Gastroesophageal sphincter (tissue), 4 donors: Measurements from ENCODE around the gene CBR3. TPM values are rescaled to one million over a fixed set of nuclear protein-coding genes. Genes with fewer than 3 reads are reported as not detected.

Experiments used
- ATAC-seq: fragments of 150-250 bp; one replicate; pipeline ENCODE4 v1.9.1; 2016; ENCODE audit warnings: mild to moderate bottlenecking, moderate library complexity
- H3K27ac ChIP-seq, 4 donors: fragments of 200-600 bp; sonication (generic) in 3 of 4; 1 replicate in 3 of 4; 2 replicates in 1 of 4; pipeline ENCODE4 v1.5.1; 2016 to 2019
- H3K27me3 ChIP-seq: fragments of 200-600 bp; sonication (generic); one replicate; pipeline ENCODE4 v1.5.1; 2019
- H3K36me3 ChIP-seq, 2 donors: fragments of 200-600 bp; sonication (generic); one replicate each; pipeline ENCODE4 v1.5.1; 2019; ENCODE audit warnings: control low read depth in 1 of 2
- H3K4me1 ChIP-seq, 3 donors: fragments of 200-600 bp; sonication (generic); 1 replicate in 2 of 3; 2 replicates in 1 of 3; pipeline ENCODE4 v1.5.1; 2016 to 2019; ENCODE audit warnings: control low read depth in 2 of 3
- H3K4me3 ChIP-seq, 2 donors: fragments of 200-600 bp; sonication (generic); one replicate each; pipeline ENCODE4 v1.5.1; 2019; ENCODE audit warnings: mild to moderate bottlenecking in 1 of 2, moderate library complexity in 1 of 2
- H3K9me3 ChIP-seq, 3 donors: fragments of 200-600 bp; sonication (generic); one replicate each; pipeline ENCODE4 v1.5.1; 2017 to 2019; ENCODE audit warnings: control low read depth in 2 of 3
- CTCF ChIP-seq, 4 experiments: fragments of 200-600 bp in 2 of 4; fragments of 450-650 bp in 2 of 4; sonication (generic) in 1 of 4; IDR thresholded peaks; one replicate each; pipeline ENCODE4 v1.5.1; 2017 to 2019; ENCODE audit warnings: antibody characterized with exemption in 4 of 4, mild to moderate bottlenecking in 2 of 4, moderate library complexity in 2 of 4
- EP300 ChIP-seq: sonication (generic); formaldehyde crosslinking; IDR thresholded peaks from one replicate; pipeline ENCODE4 v1.6.1; 2017; ENCODE audit warnings: antibody characterized with exemption, mild to moderate bottlenecking
- POLR2A ChIP-seq, 2 donors: fragments of 450-650 bp; IDR thresholded peaks; one replicate each; pipeline ENCODE4 v1.6.1; 2017; ENCODE audit warnings: antibody characterized with exemption in 2 of 2, mild to moderate bottlenecking in 2 of 2, moderate library complexity in 1 of 2
- POLR2AphosphoS5 ChIP-seq: sonication (generic); formaldehyde crosslinking; IDR thresholded peaks from one replicate; pipeline ENCODE4 v1.6.1; 2017; ENCODE audit warnings: antibody characterized with exemption
- WGBS, 2 donors: methylation state at CpG; one replicate each; pipeline ENCODE4 v1.1.5; 2018; ENCODE audit warnings: low coverage in 1 of 2; 5-methylcytosine and 5-hydroxymethylcytosine counted together
- total RNA-seq, 4 donors: library from RNA; depleted of rRNA; stranded (reverse); fragments of >200 nt; gene quantifications; one replicate each; pipeline ENCODE4 v1.1.0, GENCODE V29; 2016

The CBR3 gene
- total RNA-seq, 4 donors from 2014 or later: 9.6 to 20.9 (median 14.0) TPM

GRCh38 chr21:36145259-36145658, 10.4 kb downstream of the CBR3 start:
- Histone ChIP-seq H3K4me1 (peaks cover 0 to 16% (median 6%) of the 10 kb centered on the region in 3 donors), H3K27ac (no peak overlapping the region), H3K27me3 (no peaks in the 10 kb centered on the region), H3K4me3 (no peak overlapping the region), H3K9me3 (no peaks in the 10 kb centered on the region), H3K36me3 (peaks cover 0 to 27% of the 10 kb centered on the region in 2 donors)
- WGBS, 2 donors: 77 to 86% methylated on average over 1 to 3 of the region's 3 CpGs
- TF ChIP-seq EP300 (no peak), POLR2A (IDR thresholded peaks at IDR 0.05) (no peak), CTCF (IDR thresholded peaks at IDR 0.05) (no peak), POLR2AphosphoS5 (no peak)
- ATAC-seq: no peak

GRCh38 chr21:36147911-36148310, 13.0 kb downstream of the CBR3 start:
- TF ChIP-seq POLR2AphosphoS5 (no peak), POLR2A (IDR thresholded peaks at IDR 0.05) (no peak), EP300 (no peak), CTCF (IDR thresholded peaks at IDR 0.05) (no peak)

GRCh38 chr21:36148886-36149285, 14.0 kb downstream of the CBR3 start:
- ATAC-seq: no peak
- Histone ChIP-seq H3K27me3 (no peaks in the 10 kb centered on the region), H3K4me3 (no peak overlapping the region), H3K36me3 (peaks cover 0 to 14% of the 10 kb centered on the region in 2 donors), H3K4me1 (peaks cover 0 to 15% (median 4%) of the 10 kb centered on the region in 3 donors), H3K27ac (no peak overlapping the region), H3K9me3 (no peaks in the 10 kb centered on the region)
- TF ChIP-seq EP300: no peak
- no peak for TF ChIP-seq POLR2AphosphoS5
- no peak for TF ChIP-seq POLR2A (IDR thresholded peaks at IDR 0.05)
- no peak for TF ChIP-seq CTCF (IDR thresholded peaks at IDR 0.05)
- WGBS, 2 donors: 95 to 100% methylated on average over 3 of the region's 3 CpGs

More at GRCh38 chr21:36147911-36148310, 13.0 kb downstream of the CBR3 start:
- Histone ChIP-seq H3K27ac (no peak overlapping the region), H3K36me3 (peaks cover 0 to 19% of the 10 kb centered on the region in 2 donors), H3K27me3 (no peaks in the 10 kb centered on the region), H3K9me3 (no peaks in the 10 kb centered on the region), H3K4me3 (no peak overlapping the region), H3K4me1 (peaks cover 0 to 15% (median 4%) of the 10 kb centered on the region in 3 donors)
- no peak for ATAC-seq
- WGBS, 2 donors: 89 to 93% methylated on average over 3 to 5 of the region's 5 CpGs

GRCh38 chr21:36149788-36150711, 15.2 kb downstream of the CBR3 start:
- H3K27ac ChIP-seq: peak overlapping the region in 3 of 4 donors; percentile 3 to 46 (median 46)
- H3K36me3 ChIP-seq: peaks cover 0 to 14% of the 10 kb centered on the region in 2 donors
- ATAC-seq: peak; percentile 58
- TF ChIP-seq POLR2AphosphoS5: no peak
- TF ChIP-seq POLR2A (IDR thresholded peaks at IDR 0.05): peak in 1 of 2 donors; percentile 28
- H3K4me3 ChIP-seq: no peak overlapping the region
- no peaks in the 10 kb centered on the region for H3K27me3 ChIP-seq
- 49 to 56% methylated on average over 5 of the region's 7 CpGs for WGBS, 2 donors
- peaks cover 0 to 16% (median 4%) of the 10 kb centered on the region in 3 donors for H3K4me1 ChIP-seq
- H3K9me3 ChIP-seq: no peaks in the 10 kb centered on the region

GRCh38 chr21:36155603-36156338, 20.9 kb downstream of the CBR3 start:
- Histone ChIP-seq H3K4me1 (peaks cover 0 to 25% (median 5%) of the 10 kb centered on the region in 3 donors), H3K4me3 (peak overlapping the region; percentile 47 to 85), H3K27ac (peak overlapping the region in 3 of 4 donors; percentile 75 to 85 (median 82)), H3K36me3 (no peaks in the 10 kb centered on the region), H3K27me3 (no peaks in the 10 kb centered on the region), H3K9me3 (no peaks in the 10 kb centered on the region)
- no peak for ATAC-seq
- peak; percentile 89 to 93 for TF ChIP-seq POLR2A (IDR thresholded peaks at IDR 0.05)
- TF ChIP-seq EP300: no peak
- no peak for TF ChIP-seq CTCF (IDR thresholded peaks at IDR 0.05)
- peak; percentile 93 for TF ChIP-seq POLR2AphosphoS5
- WGBS, 2 donors: no CpG with 5 or more reads among the region's 53 CpGs
